ENCODE data around the gene MAP3K15. TPM values are rescaled to one million over a fixed set of nuclear protein-coding genes. Genes with fewer than 3 reads are reported as not detected.

The MAP3K15 gene
- total and polyA plus RNA-seq, 2 experiments from 2014 or later: 1.2 to 2.8 TPM

- Histone ChIP-seq H3K36me3 (peaks cover 13% of the 10 kb centered on the region), H3K27ac (peak overlapping the region; percentile 34), H3K4me1 (ENCODE audit: low read depth) (no peaks in the 10 kb centered on the region), H3K27me3 (no peaks in the 10 kb centered on the region), H3K9me3 (ENCODE audit: low read depth) (no peaks in the 10 kb centered on the region), H3K4me3 (no peak overlapping the region)
- no peak for TF ChIP-seq CTCF (IDR thresholded peaks at IDR 0.05; ENCODE audit: low read depth, low read length)
- DNase-seq (ENCODE audit: low read depth in 1 of 2, low spot score in 1 of 2): no peak
Measured at GRCh38 chrX:19360903-19361302, 154.4 kb downstream of the MAP3K15 start.

DNA sequence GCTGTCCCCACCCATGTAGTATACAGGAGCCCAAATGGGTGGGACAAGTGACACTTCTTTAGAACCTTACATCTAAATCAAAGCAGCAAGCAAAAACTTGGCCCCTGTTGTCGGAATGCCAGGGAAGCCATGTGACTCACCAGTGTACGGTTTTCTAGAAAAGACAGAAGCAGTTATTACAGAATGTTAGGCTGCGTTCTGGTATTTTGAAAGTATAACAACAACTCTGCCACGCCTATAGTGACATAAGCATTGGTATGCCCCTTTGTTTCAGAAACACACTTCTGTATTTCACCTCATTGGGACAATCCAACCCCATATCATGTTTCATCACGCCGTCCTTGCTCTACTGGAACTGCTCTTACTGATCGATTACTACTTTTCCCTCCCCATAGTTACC, 156.8 kb downstream of the MAP3K15 start:
- no peaks in the 10 kb centered on the region for H3K9me3 ChIP-seq (ENCODE audit: low read depth)
- H3K27me3 ChIP-seq: no peaks in the 10 kb centered on the region
- DNase-seq (ENCODE audit: low read depth in 1 of 2, low spot score in 1 of 2): no peak
- H3K27ac ChIP-seq: no peak overlapping the region
- H3K36me3 ChIP-seq: peaks cover 13% of the 10 kb centered on the region
- no peak for TF ChIP-seq CTCF (IDR thresholded peaks at IDR 0.05; ENCODE audit: low read depth, low read length)
- H3K4me3 ChIP-seq: no peak overlapping the region
- H3K4me1 ChIP-seq (ENCODE audit: low read depth): no peaks in the 10 kb centered on the region

DNA sequence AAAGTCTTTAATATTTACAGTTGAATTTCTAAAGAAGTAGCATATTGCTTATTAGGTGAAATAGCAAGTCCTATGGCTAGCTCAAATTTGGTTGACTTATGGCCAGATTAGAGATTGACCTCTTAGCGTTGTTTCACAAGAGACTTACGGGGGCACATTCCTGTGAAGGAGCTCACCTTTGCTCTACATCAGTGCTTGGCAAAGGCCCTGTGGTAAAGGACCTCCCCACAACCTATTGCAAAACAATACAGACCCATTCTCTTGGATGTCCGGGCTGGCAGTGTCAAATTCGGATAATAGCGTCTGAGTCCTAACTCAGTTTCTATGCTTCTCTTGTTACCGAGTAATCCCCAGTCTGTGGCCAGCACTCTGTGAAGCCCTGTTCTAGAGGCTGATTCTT, 160.7 kb downstream of the MAP3K15 start:
- H3K4me1 ChIP-seq (ENCODE audit: low read depth): no peaks in the 10 kb centered on the region
- peaks cover 24% of the 10 kb centered on the region for H3K36me3 ChIP-seq

DNA sequence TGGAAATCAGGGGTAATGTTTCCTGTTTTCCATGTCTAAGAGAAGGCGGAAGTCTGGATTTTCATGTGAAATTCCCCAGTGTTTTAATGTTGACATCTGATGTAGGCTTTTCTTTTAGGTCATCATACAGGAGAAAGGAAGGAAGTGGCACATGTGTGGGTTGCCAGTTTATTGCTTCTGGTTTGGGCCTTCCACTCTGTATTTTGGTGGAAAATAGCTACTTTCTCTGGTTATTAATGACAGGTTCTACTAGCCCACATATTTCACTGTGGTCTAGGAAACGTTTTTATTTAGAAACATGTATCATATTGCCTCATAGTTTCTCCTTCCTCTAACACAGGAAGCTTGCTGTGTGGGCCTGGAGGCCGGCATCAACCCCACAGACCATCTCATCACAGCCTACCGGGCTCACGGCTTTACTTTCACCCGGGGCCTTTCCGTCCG, 164.3 kb downstream of the MAP3K15 start:
- Histone ChIP-seq H3K4me1 (ENCODE audit: low read depth) (no peaks in the 10 kb centered on the region), H3K27me3 (no peaks in the 10 kb centered on the region), H3K4me3 (no peak overlapping the region), H3K9me3 (ENCODE audit: low read depth) (no peaks in the 10 kb centered on the region), H3K27ac (no peak overlapping the region), H3K36me3 (peaks cover 13% of the 10 kb centered on the region)
- DNase-seq (ENCODE audit: low read depth in 1 of 2, low spot score in 1 of 2): no peak
- TF ChIP-seq CTCF (IDR thresholded peaks at IDR 0.05; ENCODE audit: low read depth, low read length): no peak

More for the DNA sequence above, 160.7 kb downstream of the MAP3K15 start:
- no peak for DNase-seq (ENCODE audit: low read depth in 1 of 2, low spot score in 1 of 2)
- TF ChIP-seq CTCF (IDR thresholded peaks at IDR 0.05; ENCODE audit: low read depth, low read length): no peak
- H3K27ac ChIP-seq: no peak overlapping the region
- H3K9me3 ChIP-seq (ENCODE audit: low read depth): no peaks in the 10 kb centered on the region
- no peak overlapping the region for H3K4me3 ChIP-seq
- H3K27me3 ChIP-seq: no peaks in the 10 kb centered on the region

GRCh38 chrX:19349264-19349663, 166.0 kb downstream of the MAP3K15 start:
- TF ChIP-seq CTCF (IDR thresholded peaks at IDR 0.05; ENCODE audit: low read depth, low read length): no peak
- H3K27me3 ChIP-seq: no peaks in the 10 kb centered on the region
- H3K4me3 ChIP-seq: no peak overlapping the region
- no peak overlapping the region for H3K27ac ChIP-seq
- H3K36me3 ChIP-seq: peaks cover 13% of the 10 kb centered on the region
- DNase-seq (ENCODE audit: low read depth in 1 of 2, low spot score in 1 of 2): no peak
- no peaks in the 10 kb centered on the region for H3K4me1 ChIP-seq (ENCODE audit: low read depth)
- H3K9me3 ChIP-seq (ENCODE audit: low read depth): no peaks in the 10 kb centered on the region

GRCh38 chrX:19347916-19348315, 167.4 kb downstream of the MAP3K15 start:
- H3K27ac ChIP-seq: no peak overlapping the region

More at GRCh38 chrX:19347916-19348315, 167.4 kb downstream of the MAP3K15 start:
- Histone ChIP-seq H3K36me3 (peaks cover 13% of the 10 kb centered on the region), H3K9me3 (ENCODE audit: low read depth) (no peaks in the 10 kb centered on the region), H3K27me3 (no peaks in the 10 kb centered on the region), H3K4me3 (no peak overlapping the region), H3K4me1 (ENCODE audit: low read depth) (no peaks in the 10 kb centered on the region)
- no peak for TF ChIP-seq CTCF (IDR thresholded peaks at IDR 0.05; ENCODE audit: low read depth, low read length)
- no peak for DNase-seq (ENCODE audit: low read depth in 1 of 2, low spot score in 1 of 2)

All from cardiac muscle cell (in vitro differentiated cells and primary cell).